ENCODE measurements around the gene WIZ. TPM values are rescaled to one million over a fixed set of nuclear protein-coding genes. Genes with fewer than 3 reads are reported as not detected.

Gene WIZ
- total and polyA plus RNA-seq, 2 of the 8 experiments (the other 6 are each of a cell fraction or from before 2014, with no cell fraction given): 12.5 to 33.2 TPM

GRCh38 chr19:15466851-15467733 lies 17.3 kb upstream of the WIZ start (continued):
- TF ChIP-seq HDAC2 (IDR thresholded peaks at IDR 0.05; ENCODE audit: borderline replicate concordance in 1 of 2, low read depth in 2 of 2, low read length in 2 of 2): no peak
- no peak for TF ChIP-seq EGR1 (IDR thresholded peaks at IDR 0.05; ENCODE audit: borderline replicate concordance, low read depth, low read length)
- no peak for TF ChIP-seq CBX8 (IDR thresholded peaks at IDR 0.05; ENCODE audit: borderline replicate concordance, low read depth, low read length)
- TF ChIP-seq SRF (IDR thresholded peaks at IDR 0.05; ENCODE audit: low read depth, low read length): no peak
- no peak for TF ChIP-seq SIN3A (conservative IDR thresholded peaks at IDR 0.05 in 1 of 2, IDR thresholded peaks at IDR 0.05 in 1 of 2; ENCODE audit: low read depth in 1 of 2, low read length in 2 of 2)
- no peak for TF ChIP-seq TBP (IDR thresholded peaks at IDR 0.05; ENCODE audit: low read depth, low read length)
- TF ChIP-seq ASH2L (IDR thresholded peaks at IDR 0.05; ENCODE audit: low read length): no peak
- no peak for TF ChIP-seq USF2 (IDR thresholded peaks at IDR 0.05; ENCODE audit: low read length)
- no peak for TF ChIP-seq CHD2 (IDR thresholded peaks at IDR 0.05; ENCODE audit: low read length)

All from H1 (cell line).